Anterior cingulate cortex (tissue), 58 donors: ENCODE results near the gene TMCC1.
"Not testable (repeated sequence)": the region's sequence is repeated elsewhere in the genome, so short reads cannot be mapped to it uniquely, and the experiment has no call there.

Experiments used
- DNase-seq, 58 donors: peaks; one replicate each; lab custom pipeline; 2025; lab: John Stamatoyannopoulos, UW

TMCC1 gene

DNA sequence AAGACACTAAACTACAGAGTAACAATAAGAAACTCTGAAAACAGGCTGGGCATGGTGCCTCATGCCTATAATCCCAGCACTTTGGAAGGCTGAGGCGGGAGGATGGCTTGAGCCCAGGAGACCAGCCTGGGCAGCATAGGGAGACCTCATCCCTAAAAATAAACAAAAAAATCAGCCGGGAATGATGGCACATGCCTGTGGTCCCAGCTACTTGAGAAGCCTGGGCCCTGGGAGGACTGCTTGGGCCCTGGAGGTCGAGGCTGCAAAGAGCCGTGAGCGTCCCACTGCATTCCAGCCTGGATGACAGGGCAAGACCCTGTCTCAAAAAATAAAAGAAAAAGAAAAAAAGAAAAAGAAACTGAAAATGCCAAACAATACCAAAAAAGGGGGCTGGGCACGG lies 55.4 kb downstream of the TMCC1 start:
- no peak for DNase-seq

DNA sequence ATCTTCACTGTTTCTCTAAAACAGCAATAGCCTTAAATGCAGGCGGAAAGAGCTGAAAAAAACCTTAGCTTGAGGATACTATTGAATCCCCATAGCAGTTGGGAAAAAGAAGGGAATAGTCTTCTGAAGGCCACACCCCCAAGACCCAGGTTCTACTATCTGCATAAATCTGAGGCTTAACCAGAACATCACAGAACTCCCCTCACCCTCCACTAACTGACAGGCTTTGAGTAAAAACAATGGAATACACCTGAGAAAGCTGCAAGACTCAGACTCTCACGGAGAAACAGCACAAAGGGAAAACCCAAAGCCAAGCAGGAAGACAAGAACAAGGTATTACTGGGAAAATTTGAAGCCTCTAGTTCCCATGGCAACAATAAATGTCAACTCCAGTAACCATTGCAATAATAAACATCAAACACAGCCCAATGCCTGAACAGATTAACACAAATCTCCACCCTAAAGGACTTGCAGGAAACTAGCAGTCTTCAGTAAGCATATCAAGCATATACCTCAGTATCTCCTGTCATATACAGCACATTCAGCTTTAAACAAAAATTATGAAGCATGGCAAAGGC lies 56.4 kb downstream of the TMCC1 start:
- no peak for DNase-seq

GRCh38 chr3:129836381-129837064 lies 57.0 kb downstream of the TMCC1 start:
- no peak for DNase-seq

- no peak for DNase-seq
Observed at GRCh38 chr3:129835198-129835597, 58.3 kb downstream of the TMCC1 start.

- no peak for DNase-seq
Observed at GRCh38 chr3:129834580-129834979, 58.9 kb downstream of the TMCC1 start.

GRCh38 chr3:129831942-129832341 lies 61.6 kb downstream of the TMCC1 start:
- not testable (repeated sequence) for DNase-seq

DNA sequence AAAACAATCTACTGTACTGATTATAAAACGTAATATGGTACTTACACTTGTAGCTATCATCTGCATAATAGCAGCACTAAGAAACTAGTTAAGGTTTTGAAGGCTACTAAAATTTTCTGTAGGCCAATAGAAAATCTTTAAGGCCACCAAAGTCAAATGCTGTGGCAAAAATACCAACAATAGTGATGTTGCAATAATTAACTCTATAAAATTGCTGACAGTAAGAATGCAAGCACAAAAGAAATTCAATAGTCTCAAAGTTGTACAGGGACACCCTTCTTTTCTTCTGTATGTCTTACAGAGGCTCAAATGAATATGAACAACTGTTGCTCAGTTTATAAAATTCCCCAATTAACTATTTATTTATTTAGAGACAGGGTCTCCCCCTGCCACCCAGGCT lies 62.0 kb downstream of the TMCC1 start:
- no peak for DNase-seq

DNA sequence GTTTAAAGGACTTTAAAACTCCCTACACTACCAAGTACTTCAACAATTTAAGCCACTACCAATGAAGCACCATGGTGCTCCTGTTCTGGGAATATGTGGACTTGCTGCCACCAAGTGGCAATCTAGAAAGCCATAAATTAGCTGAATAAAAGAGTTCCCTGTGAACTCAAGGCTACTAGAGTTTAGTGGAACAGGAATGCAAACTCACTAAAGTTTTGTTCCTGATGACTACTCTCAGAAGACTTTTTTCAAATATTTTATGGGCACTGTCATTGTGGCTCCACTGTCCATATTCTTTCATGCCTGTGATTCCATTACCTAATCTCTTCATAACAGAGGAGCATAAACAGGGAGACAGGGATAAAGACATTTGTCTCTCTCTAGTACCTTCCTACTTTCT lies 63.9 kb downstream of the TMCC1 start:
- peak in 31 of 58 donors; percentile 4 to 77 (median 30) for DNase-seq

DNA sequence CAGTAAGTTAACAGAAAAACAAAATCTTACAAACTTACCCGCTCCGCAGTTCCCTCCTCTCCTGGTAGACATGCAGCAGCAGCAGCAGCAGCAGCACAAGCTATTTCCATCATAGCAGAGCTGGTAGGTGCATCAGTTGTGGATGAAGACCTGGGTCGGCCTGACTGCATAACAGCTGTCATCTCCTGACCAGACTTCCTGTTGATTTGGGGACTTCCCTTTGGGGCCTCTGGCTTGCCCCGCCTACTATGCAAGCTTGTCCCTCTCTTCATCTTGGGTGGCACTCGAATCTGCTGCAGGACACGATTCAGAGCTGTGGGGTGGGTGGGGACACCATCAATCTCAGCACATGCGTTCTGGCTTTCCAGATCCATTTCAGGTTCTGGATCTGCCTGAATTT lies 65.7 kb downstream of the TMCC1 start:
- DNase-seq: no peak

- peak in 10 of 58 donors; percentile 5 to 28 (median 14) for DNase-seq
Observed at GRCh38 chr3:129824926-129825541, 68.5 kb downstream of the TMCC1 start.

GRCh38 chr3:129822679-129823078 lies 70.8 kb downstream of the TMCC1 start:
- no peak for DNase-seq

DNA sequence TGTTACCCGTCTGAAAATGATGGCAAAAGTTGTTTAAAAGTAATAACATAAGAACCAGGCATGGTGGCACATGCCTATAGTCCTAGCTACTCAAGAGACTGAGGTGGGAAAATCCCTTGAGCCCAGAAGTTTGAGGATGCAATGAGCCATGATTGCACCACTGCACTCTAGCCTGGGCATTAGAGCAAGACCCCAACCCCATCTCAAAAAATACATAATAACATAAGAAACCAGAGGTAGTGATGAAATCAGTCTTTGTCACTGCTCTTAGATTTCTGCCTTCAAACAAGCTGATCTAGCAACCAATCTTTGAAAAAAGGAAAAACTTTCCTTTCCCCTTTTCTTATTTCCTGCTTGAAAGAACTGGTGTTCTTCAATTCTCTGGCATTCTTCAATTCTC lies 71.3 kb downstream of the TMCC1 start:
- no peak for DNase-seq

- no peak for DNase-seq
Observed at GRCh38 chr3:129820587-129820986, 72.9 kb downstream of the TMCC1 start.

GRCh38 chr3:129812589-129812988 lies 80.9 kb downstream of the TMCC1 start:
- no peak for DNase-seq

GRCh38 chr3:129809297-129809696 lies 84.2 kb downstream of the TMCC1 start:
- no peak for DNase-seq

DNA sequence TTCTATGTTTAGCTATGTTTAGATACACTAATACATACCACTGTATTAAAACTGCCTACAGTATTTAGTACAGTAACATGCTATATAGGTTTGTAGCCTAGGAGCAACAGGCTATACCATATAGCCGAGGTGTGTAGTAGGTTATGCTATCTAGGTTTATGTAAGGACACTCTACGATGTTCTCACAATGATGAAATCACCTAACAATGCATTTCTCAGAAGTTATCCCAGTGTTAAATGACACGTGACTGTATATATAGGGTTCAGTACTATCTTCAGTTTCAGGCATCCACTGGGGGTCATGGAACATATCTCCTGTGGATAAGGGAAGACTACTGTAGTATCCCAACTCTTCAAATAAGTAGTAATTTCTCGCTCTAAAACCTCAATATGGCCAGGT lies 97.4 kb downstream of the TMCC1 start:
- DNase-seq: no peak

- peak in 1 of 58 donors; percentile 38 for DNase-seq
Observed at GRCh38 chr3:129795186-129796010, 98.1 kb downstream of the TMCC1 start.

GRCh38 chr3:129794311-129795185 lies 99.0 kb downstream of the TMCC1 start:
- DNase-seq: peak in 6 of 58 donors; percentile 5 to 32 (median 9)

GRCh38 chr3:129793942-129794310 lies 99.6 kb downstream of the TMCC1 start:
- peak in 13 of 58 donors; percentile 1 to 40 (median 14) for DNase-seq

DNA sequence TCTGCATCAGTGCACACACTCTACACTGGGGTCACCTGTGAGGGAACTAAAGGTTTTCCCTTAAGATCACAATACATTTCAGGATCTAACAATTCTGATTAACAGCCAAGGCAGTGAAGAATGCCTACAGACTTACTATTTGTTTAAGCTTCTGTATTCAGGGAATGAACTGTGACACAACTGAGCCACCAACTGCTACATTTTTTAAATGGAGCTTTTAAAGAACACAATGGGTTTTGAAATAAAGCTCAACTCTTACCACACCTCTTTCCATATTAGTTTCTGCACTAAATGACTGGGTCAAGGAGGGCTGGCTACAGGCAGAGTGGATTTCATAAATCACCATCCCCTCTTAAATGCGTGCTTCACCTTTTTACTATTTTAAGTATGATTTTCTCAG lies 100.2 kb downstream of the TMCC1 start:
- DNase-seq: no peak
